ENCODE measurements around the gene ZNF628. TPM values are rescaled to one million over a fixed set of nuclear protein-coding genes. Genes with fewer than 3 reads are reported as not detected.
A peak's percentile ranks its signal among the peaks of the same experiment; 100 is the strongest.

ZNF628 gene
- total RNA-seq, 2 donors from 2014 or later: 9.9 to 12.6 TPM

DNA sequence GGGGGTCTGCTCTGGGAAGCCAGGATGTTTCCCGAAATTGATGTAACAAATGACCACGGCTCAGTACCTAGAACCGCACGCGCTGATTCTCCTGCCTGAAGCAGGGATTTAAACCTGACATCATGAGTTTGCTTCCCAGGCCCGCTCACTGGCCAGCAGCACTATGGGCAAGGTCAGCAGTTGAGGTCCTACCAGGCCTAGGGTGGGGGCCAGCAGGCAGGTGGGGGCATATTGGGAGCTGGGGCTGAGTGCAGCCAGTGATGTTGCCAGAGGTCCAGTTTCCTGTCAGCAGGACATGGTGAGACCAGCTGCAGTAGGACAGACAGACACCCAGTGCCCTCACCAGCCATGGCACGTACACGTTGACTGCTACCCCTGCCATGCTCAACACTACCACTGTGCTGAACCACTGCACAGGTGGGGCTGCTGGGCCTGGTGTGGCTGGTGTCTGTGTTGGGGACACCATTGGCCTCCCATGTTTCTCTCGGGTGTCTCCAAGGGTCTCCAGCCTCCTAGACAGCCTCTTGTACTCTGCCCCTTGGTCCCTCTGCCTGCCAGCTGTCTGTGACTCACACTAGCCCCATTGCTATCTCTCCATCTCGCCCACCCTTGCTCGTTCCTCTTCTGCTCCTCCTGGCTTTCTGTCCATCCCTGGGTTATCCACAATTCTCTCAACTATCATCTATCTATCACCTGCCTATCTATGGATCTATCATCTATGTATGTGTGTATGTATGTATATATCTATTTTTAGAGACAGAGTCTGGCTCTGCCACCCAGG, 10.8 kb upstream of the ZNF628 start:
- Histone ChIP-seq H3K27me3 (ENCODE audit: control insufficient read depth, insufficient read depth, low read length, poor library complexity, severe bottlenecking) (no peaks in the 10 kb centered on the region), H3K4me1 (ENCODE audit: control insufficient read depth, insufficient read depth, low read length) (no peaks in the 10 kb centered on the region), H3K36me3 (ENCODE audit: control insufficient read depth, insufficient read depth, low read length) (no peaks in the 10 kb centered on the region), H3K9me3 (ENCODE audit: control insufficient read depth, low read length) (no peaks in the 10 kb centered on the region), H3K27ac (ENCODE audit: low read depth, low read length) (no peak overlapping the region), H3K4me3 (ENCODE audit: low read length) (no peak overlapping the region), H3K9ac (ENCODE audit: extremely low read depth, low read length, poor library complexity, severe bottlenecking) (no peak overlapping the region)
- 82 to 89% methylated on average over 7 to 11 of the region's 11 CpGs for WGBS, 2 experiments (ENCODE audit: insufficient coverage in 1 of 2, insufficient read length in 1 of 2)
- no peak overlapping the region for H3K4me3 Mint-ChIP-seq
- H3K27ac Mint-ChIP-seq: no peak overlapping the region
- no peaks in the 10 kb centered on the region for H3K9me3 Mint-ChIP-seq
- H3K36me3 Mint-ChIP-seq (ENCODE audit: low read depth): no peaks in the 10 kb centered on the region
- peaks cover 38% of the 10 kb centered on the region for H3K27me3 Mint-ChIP-seq (ENCODE audit: insufficient read depth)
- TF ChIP-seq, protein P1, sequence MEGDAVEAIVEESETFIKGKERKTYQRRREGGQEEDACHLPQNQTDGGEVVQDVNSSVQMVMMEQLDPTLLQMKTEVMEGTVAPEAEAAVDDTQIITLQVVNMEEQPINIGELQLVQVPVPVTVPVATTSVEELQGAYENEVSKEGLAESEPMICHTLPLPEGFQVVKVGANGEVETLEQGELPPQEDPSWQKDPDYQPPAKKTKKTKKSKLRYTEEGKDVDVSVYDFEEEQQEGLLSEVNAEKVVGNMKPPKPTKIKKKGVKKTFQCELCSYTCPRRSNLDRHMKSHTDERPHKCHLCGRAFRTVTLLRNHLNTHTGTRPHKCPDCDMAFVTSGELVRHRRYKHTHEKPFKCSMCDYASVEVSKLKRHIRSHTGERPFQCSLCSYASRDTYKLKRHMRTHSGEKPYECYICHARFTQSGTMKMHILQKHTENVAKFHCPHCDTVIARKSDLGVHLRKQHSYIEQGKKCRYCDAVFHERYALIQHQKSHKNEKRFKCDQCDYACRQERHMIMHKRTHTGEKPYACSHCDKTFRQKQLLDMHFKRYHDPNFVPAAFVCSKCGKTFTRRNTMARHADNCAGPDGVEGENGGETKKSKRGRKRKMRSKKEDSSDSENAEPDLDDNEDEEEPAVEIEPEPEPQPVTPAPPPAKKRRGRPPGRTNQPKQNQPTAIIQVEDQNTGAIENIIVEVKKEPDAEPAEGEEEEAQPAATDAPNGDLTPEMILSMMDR (conservative IDR thresholded peaks at IDR 0.05): no peak
- DNase-seq: peak; percentile 53
- H3K4me1 Mint-ChIP-seq: peaks cover 10% of the 10 kb centered on the region

DNA sequence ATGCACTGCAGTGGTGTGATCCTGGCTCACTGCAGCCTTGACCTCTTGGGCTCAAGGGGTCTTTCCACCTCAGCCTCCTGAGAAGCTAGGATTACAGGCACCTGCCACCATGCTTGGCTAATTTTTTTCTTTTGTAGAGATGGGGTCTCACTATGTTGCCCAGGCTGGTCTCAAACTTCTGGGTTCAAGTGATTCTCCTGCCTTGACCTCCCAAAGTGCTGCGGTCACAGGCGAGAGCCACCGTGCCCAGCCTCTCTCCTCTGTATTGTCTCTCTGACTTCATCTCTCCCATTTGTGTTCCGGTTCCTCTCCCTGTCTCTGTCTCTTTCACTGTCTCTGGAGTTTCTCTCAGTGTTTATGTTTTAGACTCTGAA, 10.2 kb upstream of the ZNF628 start:
- Histone ChIP-seq H3K4me3 (ENCODE audit: low read length) (no peak overlapping the region), H3K36me3 (ENCODE audit: control insufficient read depth, insufficient read depth, low read length) (no peaks in the 10 kb centered on the region), H3K27me3 (ENCODE audit: control insufficient read depth, insufficient read depth, low read length, poor library complexity, severe bottlenecking) (no peaks in the 10 kb centered on the region), H3K9me3 (ENCODE audit: control insufficient read depth, low read length) (no peaks in the 10 kb centered on the region), H3K4me1 (ENCODE audit: control insufficient read depth, insufficient read depth, low read length) (no peaks in the 10 kb centered on the region), H3K9ac (ENCODE audit: extremely low read depth, low read length, poor library complexity, severe bottlenecking) (no peak overlapping the region), H3K27ac (ENCODE audit: low read depth, low read length) (no peak overlapping the region)
- no peaks in the 10 kb centered on the region for H3K36me3 Mint-ChIP-seq (ENCODE audit: low read depth)
- WGBS, 2 experiments (ENCODE audit: insufficient coverage in 1 of 2, insufficient read length in 1 of 2): 80% methylated on average over 4 of the region's 4 CpGs
- peaks cover 38% of the 10 kb centered on the region for H3K27me3 Mint-ChIP-seq (ENCODE audit: insufficient read depth)
- no peak overlapping the region for H3K4me3 Mint-ChIP-seq
- H3K27ac Mint-ChIP-seq: no peak overlapping the region
- H3K9me3 Mint-ChIP-seq: no peaks in the 10 kb centered on the region
- no peak for DNase-seq
- TF ChIP-seq, protein P1 (conservative IDR thresholded peaks at IDR 0.05): no peak
- H3K4me1 Mint-ChIP-seq: peaks cover 7% of the 10 kb centered on the region

DNA sequence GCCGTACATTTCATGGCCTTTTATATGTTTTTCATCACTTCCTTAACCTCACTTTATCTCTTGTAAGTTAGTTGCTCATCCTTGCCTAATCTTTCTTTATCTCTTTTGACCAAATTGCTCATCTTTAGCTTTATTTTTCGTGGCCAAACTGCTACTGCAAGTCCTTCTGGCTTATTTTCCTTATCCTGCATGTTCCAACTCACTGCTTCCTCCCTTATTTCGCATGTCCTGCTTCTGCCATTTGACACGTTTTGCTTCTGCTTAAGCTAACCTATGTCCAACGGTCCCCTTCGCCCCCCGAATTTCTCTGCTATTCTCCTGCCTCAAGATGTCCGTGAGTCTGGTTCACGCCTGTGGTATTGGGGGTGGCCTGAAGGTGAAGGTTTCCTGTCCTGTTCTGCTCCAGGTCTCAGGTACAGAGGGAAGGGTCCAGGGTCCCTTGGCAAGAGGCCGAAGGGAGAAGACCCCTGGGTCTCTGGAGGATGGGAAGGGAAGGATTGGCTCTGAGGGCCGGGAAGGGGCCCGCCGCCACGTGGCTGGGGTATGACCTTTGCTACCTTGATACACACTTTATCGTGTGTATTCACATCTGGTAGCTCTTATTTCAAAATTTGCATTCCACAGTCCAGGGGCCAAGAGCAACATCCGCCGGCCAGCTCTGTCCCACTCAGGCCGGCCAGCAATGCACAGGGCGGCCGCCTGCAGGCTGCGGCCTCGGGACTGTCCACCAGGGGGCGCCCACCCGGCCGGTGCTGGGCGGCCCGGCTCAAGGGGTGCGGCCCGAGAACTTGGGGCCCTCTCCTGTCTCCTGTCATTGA, 9.0 kb upstream of the ZNF628 start:
- Histone ChIP-seq H3K9me3 (ENCODE audit: control insufficient read depth, low read length) (no peaks in the 10 kb centered on the region), H3K27me3 (ENCODE audit: control insufficient read depth, insufficient read depth, low read length, poor library complexity, severe bottlenecking) (no peaks in the 10 kb centered on the region), H3K4me1 (ENCODE audit: control insufficient read depth, insufficient read depth, low read length) (no peaks in the 10 kb centered on the region), H3K4me3 (ENCODE audit: low read length) (no peak overlapping the region), H3K36me3 (ENCODE audit: control insufficient read depth, insufficient read depth, low read length) (no peaks in the 10 kb centered on the region), H3K9ac (ENCODE audit: extremely low read depth, low read length, poor library complexity, severe bottlenecking) (no peak overlapping the region), H3K27ac (ENCODE audit: low read depth, low read length) (no peak overlapping the region)
- Mint-ChIP-seq H3K4me3 (no peak overlapping the region), H3K4me1 (peaks cover 7% of the 10 kb centered on the region), H3K9me3 (no peaks in the 10 kb centered on the region), H3K27me3 (ENCODE audit: insufficient read depth) (peaks cover 33% of the 10 kb centered on the region), H3K27ac (no peak overlapping the region), H3K36me3 (ENCODE audit: low read depth) (no peaks in the 10 kb centered on the region)
- peak; percentile 90 for DNase-seq
- WGBS, 2 experiments (ENCODE audit: insufficient coverage in 1 of 2, insufficient read length in 1 of 2): 49 to 75% methylated on average over 15 to 26 of the region's 29 CpGs
- TF ChIP-seq, protein P1 (conservative IDR thresholded peaks at IDR 0.05): peak; percentile 100
